CD14-positive monocyte (primary cell): ENCODE data around the gene ME3. TPM values are rescaled to one million over a fixed set of nuclear protein-coding genes. Genes with fewer than 3 reads are reported as not detected.

Experiments used
- DNase-seq, 3 donors: peaks; one replicate each; pipeline ENCODE4 v3.0.0-alpha.2; 2011 to 2022
- H2AFZ ChIP-seq: 2 replicates; pipeline ENCODE4 v1.6.0; 2012; ENCODE audit warnings: mild to moderate bottlenecking, low read depth, low read length, inconsistent platforms; ENCODE audit not compliant: insufficient read depth, poor library complexity, severe bottlenecking
- H3K27ac ChIP-seq, 2 donors: 1 replicate in 1 of 2; 2 replicates in 1 of 2; pipeline ENCODE4 v1.5.1; 2012 to 2013; ENCODE audit warnings: low read length in 2 of 2, control low read depth in 1 of 2, inconsistent platforms in 1 of 2, low read depth in 1 of 2, mild to moderate bottlenecking in 1 of 2
- H3K27me3 ChIP-seq, 2 donors: one replicate each; pipeline versions ENCODE4 v1.6.0 to v1.6.1; 2011 to 2013; ENCODE audit warnings: low read length in 2 of 2; ENCODE audit not compliant: control insufficient read depth in 2 of 2, insufficient read depth in 2 of 2
- H3K36me3 ChIP-seq, 2 donors: replicated peaks in 1 of 2; 1 replicate in 1 of 2; 2 replicates in 1 of 2; pipeline versions ENCODE4 v1.5.1 to v1.6.1; 2012 to 2013; ENCODE audit warnings: low read length in 2 of 2, control low read depth in 1 of 2, inconsistent platforms in 1 of 2, mild to moderate bottlenecking in 1 of 2; ENCODE audit not compliant: insufficient read depth in 2 of 2, control insufficient read depth in 1 of 2
- H3K4me1 ChIP-seq, 2 donors: 1 replicate in 1 of 2; 2 replicates in 1 of 2; pipeline versions ENCODE4 v1.5.1 to v1.6.1; 2012 to 2013; ENCODE audit warnings: low read length in 2 of 2, control low read depth in 1 of 2, inconsistent platforms in 1 of 2, mild to moderate bottlenecking in 1 of 2, moderate library complexity in 1 of 2; ENCODE audit not compliant: insufficient read depth in 2 of 2, control insufficient read depth in 1 of 2
- H3K4me2 ChIP-seq: replicated peaks from 2 replicates; pipeline ENCODE3; 2012; ENCODE audit warnings: low read length, moderate library complexity, mild to moderate bottlenecking; ENCODE audit not compliant: poor library complexity, severe bottlenecking; ENCODE audit errors: extremely low read depth
- H3K4me3 ChIP-seq, 3 experiments: fragments of 200-600 bp in 1 of 3; sonication (generic) in 1 of 3; replicated peaks in 1 of 3; 1 replicate in 2 of 3; 2 replicates in 1 of 3; pipeline ENCODE4 v1.5.1; 2011 to 2013; ENCODE audit warnings: low read length in 3 of 3, mild to moderate bottlenecking in 3 of 3, control low read depth in 2 of 3, low read depth in 2 of 3, inconsistent platforms in 1 of 3, moderate library complexity in 1 of 3
- H3K79me2 ChIP-seq: 2 replicates; pipeline ENCODE4 v1.6.0; 2012; ENCODE audit warnings: mild to moderate bottlenecking, control low read depth, inconsistent platforms, low read length, moderate library complexity; ENCODE audit not compliant: insufficient read depth
- H3K9ac ChIP-seq: 2 replicates; pipeline ENCODE4 v1.6.0; 2017; ENCODE audit warnings: low read length, mild to moderate bottlenecking; ENCODE audit not compliant: insufficient read depth, poor library complexity, severe bottlenecking
- H3K9me3 ChIP-seq, 2 donors: replicated peaks in 1 of 2; 1 replicate in 1 of 2; 2 replicates in 1 of 2; pipeline versions ENCODE4 v1.5.1 to v1.6.1; 2012 to 2013; ENCODE audit warnings: low read length in 2 of 2, control low read depth in 1 of 2; ENCODE audit not compliant: control insufficient read depth in 1 of 2, insufficient read depth in 1 of 2
- H4K20me1 ChIP-seq: 2 replicates; pipeline ENCODE4 v1.6.0; 2012; ENCODE audit warnings: mild to moderate bottlenecking, low read length, control low read depth, moderate library complexity; ENCODE audit not compliant: insufficient read depth
- H3K27ac Mint-ChIP-seq, 7 donors: one replicate each; pipeline ENCODE4 v1.8.0; 2020; ENCODE audit warnings: mild to moderate bottlenecking in 7 of 7, mixed read lengths in 7 of 7, moderate library complexity in 6 of 7, inconsistent platforms in 2 of 7
- H3K27me3 Mint-ChIP-seq, 3 donors: one replicate each; pipeline ENCODE4 v1.8.0; 2021 to 2022; ENCODE audit warnings: low read depth in 3 of 3, mild to moderate bottlenecking in 3 of 3, mixed read lengths in 3 of 3, moderate library complexity in 3 of 3, inconsistent platforms in 1 of 3
- H3K36me3 Mint-ChIP-seq, 2 donors: one replicate each; pipeline ENCODE4 v1.8.0; 2020; ENCODE audit warnings: mixed read lengths in 2 of 2, inconsistent platforms in 1 of 2, mild to moderate bottlenecking in 1 of 2
- H3K4me1 Mint-ChIP-seq: one replicate; pipeline ENCODE4 v1.8.0; 2020; ENCODE audit warnings: mild to moderate bottlenecking, mixed read lengths
- H3K4me3 Mint-ChIP-seq, 2 donors: one replicate each; pipeline ENCODE4 v1.8.0; 2020; ENCODE audit warnings: mild to moderate bottlenecking in 2 of 2, mixed read lengths in 2 of 2, moderate library complexity in 1 of 2
- H3K9me3 Mint-ChIP-seq, 7 donors: one replicate each; pipeline ENCODE4 v1.8.0; 2020 to 2022; ENCODE audit warnings: mixed read lengths in 7 of 7, mild to moderate bottlenecking in 6 of 7, moderate library complexity in 6 of 7, inconsistent platforms in 2 of 7
- WGBS: methylation state at CpG from one replicate; pipeline ENCODE4 v1.1.5; 2013; ENCODE audit warnings: missing lambda C conversion rate; ENCODE audit not compliant: insufficient coverage; 5-methylcytosine and 5-hydroxymethylcytosine counted together
- intact Hi-C, 2 donors: fragments of 100-400 bp; cut with micrococcal nuclease; formaldehyde crosslinking; loops; one replicate each; pipeline versions ENCODE4 v1.15.0 to v1.15.1; 2023
- polyA plus RNA-seq, 3 donors: library from polyadenylated mRNA; depleted of rRNA in 1 of 3; unstranded in 2 of 3; stranded (reverse) in 1 of 3; fragments of 300-500 nt in 2 of 3; fragments of >200 nt in 1 of 3; fragmentation: Illumina TruSeq in 2 of 3; gene quantifications; 1 replicate in 2 of 3; 2 replicates in 1 of 3; pipeline ENCODE4 v1.2.3, GENCODE V29; 2012 to 2021
- TF ChIP-seq, protein P1 (sequence below): fragments of 200-600 bp; IDR thresholded peaks from one replicate; pipeline ENCODE4 v1.8.0; 2022; ENCODE audit warnings: antibody characterized with exemption, mild to moderate bottlenecking

The ME3 gene
- polyA plus RNA-seq, 3 donors, result 0.31 to 3.0 (median 0.42) TPM

DNA sequence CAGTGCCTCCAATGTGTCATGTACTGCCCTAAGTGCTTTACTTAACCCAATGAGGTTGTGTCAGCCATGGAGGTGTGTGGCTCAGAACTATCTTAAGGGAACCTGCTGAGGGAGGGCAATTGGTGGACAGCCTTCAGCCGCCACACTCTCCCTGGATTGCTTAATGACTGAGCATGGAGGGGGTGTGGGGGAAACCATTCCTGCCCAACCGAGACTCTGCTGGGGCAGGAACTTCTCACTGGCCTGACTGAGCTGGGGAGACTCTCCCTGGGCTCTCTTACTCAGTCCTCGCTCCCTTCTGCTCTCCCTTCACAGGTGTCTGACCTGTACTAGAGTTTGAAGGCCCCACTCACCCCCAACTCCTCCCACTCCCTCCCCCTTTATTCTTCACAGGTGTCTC, 183.0 kb downstream of the ME3 start:
- Histone ChIP-seq H2AFZ (no peak overlapping the region), H3K4me1 (no peaks in the 10 kb centered on the region), H3K79me2 (no peaks in the 10 kb centered on the region), H3K4me3 (no peak overlapping the region), H3K9me3 (no peaks in the 10 kb centered on the region), H3K9ac (no peak overlapping the region), H4K20me1 (no peaks in the 10 kb centered on the region), H3K27ac (no peak overlapping the region), H3K36me3 (no peaks in the 10 kb centered on the region), H3K27me3 (no peaks in the 10 kb centered on the region), H3K4me2 (no peak overlapping the region)
- H3K4me3 Mint-ChIP-seq, result no peak overlapping the region
- no peak for DNase-seq
- intact Hi-C loops, result no loop called here
- H3K27me3 Mint-ChIP-seq, result peaks cover 0 to 1% (median 0%) of the 10 kb centered on the region in 3 donors
- H3K27ac Mint-ChIP-seq, result no peak overlapping the region
- TF ChIP-seq, protein P1, sequence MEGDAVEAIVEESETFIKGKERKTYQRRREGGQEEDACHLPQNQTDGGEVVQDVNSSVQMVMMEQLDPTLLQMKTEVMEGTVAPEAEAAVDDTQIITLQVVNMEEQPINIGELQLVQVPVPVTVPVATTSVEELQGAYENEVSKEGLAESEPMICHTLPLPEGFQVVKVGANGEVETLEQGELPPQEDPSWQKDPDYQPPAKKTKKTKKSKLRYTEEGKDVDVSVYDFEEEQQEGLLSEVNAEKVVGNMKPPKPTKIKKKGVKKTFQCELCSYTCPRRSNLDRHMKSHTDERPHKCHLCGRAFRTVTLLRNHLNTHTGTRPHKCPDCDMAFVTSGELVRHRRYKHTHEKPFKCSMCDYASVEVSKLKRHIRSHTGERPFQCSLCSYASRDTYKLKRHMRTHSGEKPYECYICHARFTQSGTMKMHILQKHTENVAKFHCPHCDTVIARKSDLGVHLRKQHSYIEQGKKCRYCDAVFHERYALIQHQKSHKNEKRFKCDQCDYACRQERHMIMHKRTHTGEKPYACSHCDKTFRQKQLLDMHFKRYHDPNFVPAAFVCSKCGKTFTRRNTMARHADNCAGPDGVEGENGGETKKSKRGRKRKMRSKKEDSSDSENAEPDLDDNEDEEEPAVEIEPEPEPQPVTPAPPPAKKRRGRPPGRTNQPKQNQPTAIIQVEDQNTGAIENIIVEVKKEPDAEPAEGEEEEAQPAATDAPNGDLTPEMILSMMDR, result no peak
- 63% methylated on average over 2 of the region's 3 CpGs for WGBS
- H3K9me3 Mint-ChIP-seq, result no peaks in the 10 kb centered on the region
- H3K4me1 Mint-ChIP-seq, result no peaks in the 10 kb centered on the region
- H3K36me3 Mint-ChIP-seq, result no peaks in the 10 kb centered on the region

DNA sequence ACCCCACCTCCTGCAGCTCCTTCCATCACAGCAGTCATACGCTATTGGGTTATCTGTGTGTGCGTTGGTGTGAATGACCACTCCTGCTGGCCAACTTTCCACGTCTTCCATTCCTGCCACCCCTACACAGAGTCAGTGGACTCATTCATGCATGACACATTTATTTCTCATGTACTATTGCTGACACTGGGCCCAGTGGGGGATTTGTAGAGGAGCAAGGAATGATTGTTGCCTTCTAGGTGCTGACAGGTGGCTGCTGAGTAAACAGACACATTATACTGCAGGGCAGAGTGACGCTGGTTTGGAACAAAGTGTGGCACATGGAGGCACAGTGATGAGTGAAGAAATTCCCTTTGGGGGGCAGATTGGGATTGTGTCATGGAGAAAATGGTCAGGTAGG, 183.9 kb downstream of the ME3 start:
- TF ChIP-seq, protein P1, result no peak
- Mint-ChIP-seq H3K4me3 (no peak overlapping the region), H3K36me3 (no peaks in the 10 kb centered on the region), H3K4me1 (no peaks in the 10 kb centered on the region), H3K27ac (no peak overlapping the region), H3K27me3 (no peaks in the 10 kb centered on the region), H3K9me3 (no peaks in the 10 kb centered on the region)
- Histone ChIP-seq H3K9me3 (no peaks in the 10 kb centered on the region), H2AFZ (no peak overlapping the region), H3K4me3 (no peak overlapping the region), H3K79me2 (no peaks in the 10 kb centered on the region), H3K27me3 (no peaks in the 10 kb centered on the region), H3K9ac (no peak overlapping the region), H3K36me3 (no peaks in the 10 kb centered on the region), H3K27ac (no peak overlapping the region), H3K4me2 (no peak overlapping the region), H4K20me1 (no peaks in the 10 kb centered on the region), H3K4me1 (no peaks in the 10 kb centered on the region)
- DNase-seq, result no peak
- intact Hi-C loops, result no loop called here
- 75% methylated on average over 1 of the region's 4 CpGs for WGBS
